HG03558 (cell line): ENCODE measurements around the gene TNS3.

Source experiments
- ATAC-seq: cut with Tn5 transposase; IDR thresholded peaks from one replicate; pipeline ENCODE4 v1.9.1; 2021; ENCODE audit warnings: moderate number of reproducible peaks; ENCODE audit not compliant: unreplicated experiment; ENCODE audit errors: extremely low read depth

The TNS3 gene

GRCh38 chr7:47529826-47530555 lies 51.9 kb downstream of the TNS3 start:
- ATAC-seq, result no peak

- ATAC-seq, result no peak
Measured at GRCh38 chr7:47529405-47529804, 52.5 kb downstream of the TNS3 start.

- no peak for ATAC-seq
Measured at GRCh38 chr7:47528471-47528870, 53.4 kb downstream of the TNS3 start.

- no peak for ATAC-seq
Measured at GRCh38 chr7:47526466-47526865, 55.4 kb downstream of the TNS3 start.

GRCh38 chr7:47525066-47525623 lies 56.8 kb downstream of the TNS3 start:
- ATAC-seq, result no peak

GRCh38 chr7:47523401-47523800 lies 58.5 kb downstream of the TNS3 start:
- ATAC-seq, result no peak

GRCh38 chr7:47521816-47522561 lies 59.9 kb downstream of the TNS3 start:
- ATAC-seq, result no peak

- no peak for ATAC-seq
Measured at GRCh38 chr7:47521011-47521795, 60.7 kb downstream of the TNS3 start.

GRCh38 chr7:47520406-47520805 lies 61.5 kb downstream of the TNS3 start:
- ATAC-seq, result no peak

GRCh38 chr7:47518827-47519226 lies 63.1 kb downstream of the TNS3 start:
- no peak for ATAC-seq

GRCh38 chr7:47517821-47518480 lies 64.0 kb downstream of the TNS3 start:
- ATAC-seq, result no peak

GRCh38 chr7:47516985-47517600 lies 64.8 kb downstream of the TNS3 start:
- no peak for ATAC-seq

- no peak for ATAC-seq
Measured at GRCh38 chr7:47516386-47516785, 65.5 kb downstream of the TNS3 start.

GRCh38 chr7:47515305-47515834 lies 66.5 kb downstream of the TNS3 start:
- no peak for ATAC-seq

- no peak for ATAC-seq
Measured at GRCh38 chr7:47514818-47515217, 67.1 kb downstream of the TNS3 start.

GRCh38 chr7:47514367-47514766 lies 67.5 kb downstream of the TNS3 start:
- no peak for ATAC-seq

GRCh38 chr7:47513741-47514241 lies 68.1 kb downstream of the TNS3 start:
- ATAC-seq, result no peak

- ATAC-seq, result no peak
Measured at GRCh38 chr7:47512481-47513176, 69.3 kb downstream of the TNS3 start.
